Effector memory CD4-positive, alpha-beta T cell (primary cell): ENCODE results near the gene AK5.

ENCODE experiments used
- DNase-seq, 3 donors: peaks; one replicate each; pipeline ENCODE4 v3.0.0-alpha.2; 2020
- H3K27ac ChIP-seq: 2 replicates; pipeline ENCODE4 v1.7.0; 2013; ENCODE audit warnings: mild to moderate bottlenecking, low read length, moderate library complexity; ENCODE audit not compliant: insufficient read depth, poor library complexity, severe bottlenecking
- H3K27me3 ChIP-seq: replicated peaks from 2 replicates; pipeline ENCODE4 v1.7.0; 2013; ENCODE audit warnings: mild to moderate bottlenecking, low read length; ENCODE audit not compliant: insufficient read depth, control insufficient read depth, poor library complexity, severe bottlenecking
- H3K36me3 ChIP-seq: 2 replicates; pipeline ENCODE4 v1.7.0; 2013; ENCODE audit warnings: mild to moderate bottlenecking, low read length, moderate library complexity; ENCODE audit not compliant: control insufficient read depth, insufficient read depth
- H3K4me1 ChIP-seq: 2 replicates; pipeline ENCODE4 v1.7.0; 2013; ENCODE audit warnings: low read length, mild to moderate bottlenecking; ENCODE audit not compliant: control insufficient read depth, insufficient read depth, poor library complexity, severe bottlenecking
- H3K4me3 ChIP-seq: 2 replicates; pipeline ENCODE4 v1.7.0; 2013; ENCODE audit warnings: low read length, low read depth, mild to moderate bottlenecking; ENCODE audit not compliant: insufficient read depth, poor library complexity, severe bottlenecking
- H3K9me3 ChIP-seq: 2 replicates; pipeline ENCODE4 v1.7.0; 2013; ENCODE audit warnings: mild to moderate bottlenecking, low read length, moderate library complexity; ENCODE audit not compliant: control insufficient read depth

Gene AK5

DNA sequence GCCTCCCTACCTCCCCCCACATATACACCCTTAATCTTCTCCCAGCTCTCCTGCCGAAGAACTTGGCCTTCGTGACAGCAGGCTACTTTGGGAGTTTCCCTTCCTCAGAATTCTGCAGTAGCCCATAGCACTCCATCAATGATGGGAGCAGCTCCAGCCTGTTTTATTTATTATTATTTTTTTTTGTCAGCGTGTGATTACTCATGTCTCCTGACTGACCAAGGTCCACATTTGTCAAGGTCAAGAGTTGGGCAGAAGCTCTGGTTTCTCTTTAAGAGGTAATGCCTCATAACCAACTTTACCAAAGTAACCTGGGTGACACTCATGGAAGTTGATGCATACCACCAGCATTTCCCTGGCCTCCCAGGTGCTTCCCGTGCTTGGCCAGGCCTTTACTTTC lies 275.2 kb downstream of the AK5 start:
- Histone ChIP-seq H3K27me3 (no peaks in the 10 kb centered on the region), H3K27ac (no peak overlapping the region), H3K4me3 (no peak overlapping the region), H3K9me3 (no peaks in the 10 kb centered on the region), H3K4me1 (no peaks in the 10 kb centered on the region), H3K36me3 (no peaks in the 10 kb centered on the region)
- no peak for DNase-seq

DNA sequence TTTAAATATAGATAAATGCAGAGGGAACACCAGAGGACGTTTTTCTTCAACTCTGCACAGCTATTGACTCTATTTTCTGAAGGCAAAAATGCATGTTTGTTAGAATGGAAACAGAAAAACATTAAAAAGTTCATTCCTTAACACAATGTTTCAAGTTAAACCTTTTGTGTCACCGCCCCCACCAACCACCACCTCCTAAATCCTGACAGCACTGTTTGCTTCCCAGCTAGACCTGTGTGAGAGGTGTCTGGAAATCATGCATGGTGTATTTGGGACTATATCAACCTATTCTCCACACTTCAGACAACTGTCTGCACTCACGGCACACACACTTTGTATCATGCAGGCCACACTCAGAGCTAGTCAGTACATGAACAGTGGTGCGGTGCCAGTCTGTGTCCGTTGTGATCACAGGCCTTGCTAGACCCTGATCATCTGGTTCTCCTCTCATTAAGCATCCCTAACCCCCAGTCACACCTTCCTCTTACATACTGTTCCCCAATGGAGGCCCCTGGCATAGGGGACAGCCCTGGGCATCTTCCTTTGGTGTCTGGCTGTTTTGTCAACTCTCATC lies 276.9 kb downstream of the AK5 start:
- H3K4me1 ChIP-seq: no peaks in the 10 kb centered on the region
- H3K9me3 ChIP-seq: no peaks in the 10 kb centered on the region
- no peaks in the 10 kb centered on the region for H3K27me3 ChIP-seq
- DNase-seq: no peak
- H3K4me3 ChIP-seq: no peak overlapping the region
- H3K36me3 ChIP-seq: peaks cover 8% of the 10 kb centered on the region
- no peak overlapping the region for H3K27ac ChIP-seq

DNA sequence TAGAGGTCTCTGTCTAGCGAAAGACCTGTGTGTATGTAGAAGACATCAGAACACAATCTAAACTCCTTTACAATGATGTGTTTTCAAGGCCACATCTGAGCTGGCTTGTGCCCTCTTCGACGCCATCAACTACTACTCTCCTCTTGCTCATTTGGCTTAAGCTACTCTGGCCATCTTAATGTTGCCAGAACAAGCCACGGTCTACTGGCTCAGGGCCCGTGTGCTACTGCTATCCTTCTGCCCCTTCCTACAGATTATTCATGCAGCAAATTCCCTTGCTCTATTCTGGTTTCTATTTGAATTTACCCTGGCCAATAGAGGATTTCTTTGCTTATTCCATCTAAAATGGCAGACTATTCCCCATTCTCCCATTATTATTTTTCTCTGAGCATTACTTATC lies 278.9 kb downstream of the AK5 start:
- Histone ChIP-seq H3K4me1 (no peaks in the 10 kb centered on the region), H3K4me3 (no peak overlapping the region), H3K9me3 (no peaks in the 10 kb centered on the region), H3K27me3 (no peaks in the 10 kb centered on the region), H3K27ac (no peak overlapping the region), H3K36me3 (peaks cover 18% of the 10 kb centered on the region)
- no peak for DNase-seq

DNA sequence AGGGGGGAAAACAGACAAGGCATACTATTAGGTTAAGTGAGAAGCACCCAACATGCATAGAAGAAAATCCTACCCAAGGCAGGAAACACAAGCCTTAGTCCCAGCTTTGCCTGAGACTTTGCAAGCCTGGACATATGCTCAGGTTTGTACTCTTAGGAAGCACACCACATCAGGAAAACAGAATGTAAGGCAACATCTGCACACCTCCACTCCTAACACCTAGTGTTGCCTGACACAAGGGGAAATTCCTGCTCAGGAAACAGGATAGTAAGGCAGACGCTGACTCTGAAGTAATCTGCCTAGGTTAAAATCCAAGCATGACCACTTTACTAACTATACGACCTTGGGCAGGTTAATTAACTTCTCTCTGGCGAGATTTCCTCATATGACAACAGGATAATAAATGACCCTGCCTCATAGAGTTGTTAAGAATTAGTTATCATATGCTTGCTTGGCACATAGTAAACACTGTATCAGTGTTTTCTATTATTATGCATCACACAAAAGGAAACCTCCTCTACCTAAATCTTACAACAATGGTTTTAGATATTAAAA lies 280.9 kb downstream of the AK5 start:
- Histone ChIP-seq H3K36me3 (peaks cover 31% of the 10 kb centered on the region), H3K27ac (no peak overlapping the region), H3K9me3 (no peaks in the 10 kb centered on the region), H3K27me3 (no peaks in the 10 kb centered on the region), H3K4me1 (no peaks in the 10 kb centered on the region), H3K4me3 (no peak overlapping the region)
- no peak for DNase-seq

DNA sequence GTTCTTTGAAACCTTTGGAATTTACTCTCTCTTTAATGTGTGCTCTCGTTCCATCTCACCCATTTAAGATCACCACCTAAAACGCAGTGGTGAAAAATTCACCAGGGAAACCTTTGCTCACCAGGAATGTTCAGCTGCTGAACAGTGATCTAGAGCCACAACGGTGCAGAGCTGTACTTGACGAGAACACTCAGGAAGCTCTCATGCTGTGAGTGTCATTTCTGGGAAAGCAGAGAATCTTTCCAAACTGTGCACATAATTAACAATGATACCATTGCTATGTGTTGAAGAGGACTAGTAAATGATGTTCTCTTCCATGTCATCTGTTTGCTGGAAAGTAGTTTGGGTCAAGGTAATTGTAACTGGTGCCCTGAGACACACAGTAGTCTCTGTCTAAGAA lies 283.5 kb downstream of the AK5 start:
- no peaks in the 10 kb centered on the region for H3K27me3 ChIP-seq

DNA sequence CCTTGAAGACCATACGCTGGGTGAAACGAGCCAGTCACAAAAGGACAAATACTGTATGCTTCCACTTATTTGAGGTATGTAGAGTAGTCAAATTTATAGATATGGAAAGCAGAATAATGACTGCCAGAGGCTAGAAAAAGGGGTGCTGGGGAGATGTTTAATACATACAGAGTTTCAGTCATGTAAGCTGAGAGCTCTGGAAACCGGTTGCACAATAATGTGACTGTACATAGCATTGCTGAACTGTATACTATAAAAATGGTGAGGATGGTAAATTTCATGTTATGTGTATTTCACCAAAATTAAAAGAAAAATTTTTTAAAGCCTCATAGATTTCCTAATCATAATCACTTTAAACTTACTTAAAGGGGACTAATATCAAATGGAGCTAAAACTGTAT lies 289.8 kb downstream of the AK5 start:
- Histone ChIP-seq H3K4me1 (no peaks in the 10 kb centered on the region), H3K27me3 (no peaks in the 10 kb centered on the region), H3K9me3 (no peaks in the 10 kb centered on the region), H3K4me3 (no peak overlapping the region), H3K36me3 (peaks cover 43% of the 10 kb centered on the region), H3K27ac (no peak overlapping the region)
- DNase-seq: no peak

More for the DNA sequence above, 283.5 kb downstream of the AK5 start:
- H3K9me3 ChIP-seq: no peaks in the 10 kb centered on the region
- no peaks in the 10 kb centered on the region for H3K4me1 ChIP-seq
- peaks cover 31% of the 10 kb centered on the region for H3K36me3 ChIP-seq
- H3K27ac ChIP-seq: no peak overlapping the region
- no peak for DNase-seq
- H3K4me3 ChIP-seq: no peak overlapping the region

DNA sequence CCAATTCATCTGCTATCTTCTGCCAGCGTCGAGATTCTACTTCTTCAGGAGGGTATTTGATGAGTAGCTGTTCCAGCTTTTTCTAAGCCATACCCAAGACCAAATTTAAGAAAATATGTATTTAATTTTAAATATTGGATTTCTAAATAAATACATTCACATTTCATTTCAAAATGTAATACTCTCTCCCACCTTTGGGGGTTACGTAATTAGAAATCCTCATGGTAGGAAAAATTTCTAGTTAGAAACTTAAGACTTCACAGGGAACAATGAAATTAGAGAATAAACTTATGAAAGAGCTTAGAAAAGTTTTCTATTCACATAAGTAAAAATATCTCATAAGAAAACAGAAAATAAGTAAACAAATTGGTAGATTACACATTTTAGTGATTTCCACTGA lies 297.7 kb downstream of the AK5 start:
- H3K27me3 ChIP-seq: no peaks in the 10 kb centered on the region
- no peak overlapping the region for H3K4me3 ChIP-seq
- H3K36me3 ChIP-seq: peaks cover 61% of the 10 kb centered on the region
- no peaks in the 10 kb centered on the region for H3K9me3 ChIP-seq
- DNase-seq: no peak
- H3K27ac ChIP-seq: no peak overlapping the region
- no peaks in the 10 kb centered on the region for H3K4me1 ChIP-seq

DNA sequence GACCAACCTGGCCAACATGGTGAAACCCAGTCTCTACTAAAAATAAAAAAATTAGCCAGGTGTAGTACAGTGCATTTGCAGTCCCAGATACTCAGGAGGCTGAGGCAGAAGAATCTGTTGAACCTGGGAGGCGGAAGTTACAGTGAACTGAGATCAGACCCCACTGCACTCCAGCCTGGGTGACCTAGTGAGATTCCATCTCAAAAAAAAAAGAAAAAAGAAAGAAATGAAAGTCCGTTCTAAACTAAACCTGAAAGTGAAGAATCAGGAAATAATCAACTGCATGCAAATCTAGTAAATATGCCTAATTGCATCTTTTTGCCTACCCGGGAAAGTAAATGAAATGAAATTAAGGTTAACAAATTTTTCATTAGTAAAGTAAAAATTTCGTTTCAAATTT lies 301.1 kb downstream of the AK5 start:
- Histone ChIP-seq H3K36me3 (peaks cover 48% of the 10 kb centered on the region), H3K4me3 (no peak overlapping the region), H3K4me1 (no peaks in the 10 kb centered on the region), H3K27me3 (no peaks in the 10 kb centered on the region), H3K9me3 (no peaks in the 10 kb centered on the region), H3K27ac (no peak overlapping the region)
- DNase-seq: no peak

DNA sequence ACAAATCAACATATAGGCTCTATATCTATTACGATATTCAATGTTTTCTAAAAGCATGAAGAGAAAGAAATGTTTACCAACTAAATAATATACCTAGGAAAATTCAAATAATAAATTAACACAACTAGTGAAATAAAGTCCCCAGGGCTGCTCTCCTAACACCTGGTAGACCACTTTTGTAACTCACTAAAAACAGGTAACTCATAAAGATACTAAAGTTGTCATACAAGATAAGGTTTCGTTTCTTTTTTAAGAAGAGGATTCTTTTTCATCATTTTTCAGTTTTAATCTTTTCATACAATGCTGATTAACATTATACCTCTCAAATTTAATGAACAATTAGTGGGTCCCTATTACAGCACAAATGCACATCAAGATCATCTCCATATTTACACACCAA lies 301.7 kb downstream of the AK5 start:
- H3K27me3 ChIP-seq: no peaks in the 10 kb centered on the region
- H3K9me3 ChIP-seq: no peaks in the 10 kb centered on the region
- H3K27ac ChIP-seq: no peak overlapping the region
- H3K4me1 ChIP-seq: no peaks in the 10 kb centered on the region
- no peak for DNase-seq
- no peak overlapping the region for H3K4me3 ChIP-seq
- H3K36me3 ChIP-seq: peaks cover 47% of the 10 kb centered on the region

DNA sequence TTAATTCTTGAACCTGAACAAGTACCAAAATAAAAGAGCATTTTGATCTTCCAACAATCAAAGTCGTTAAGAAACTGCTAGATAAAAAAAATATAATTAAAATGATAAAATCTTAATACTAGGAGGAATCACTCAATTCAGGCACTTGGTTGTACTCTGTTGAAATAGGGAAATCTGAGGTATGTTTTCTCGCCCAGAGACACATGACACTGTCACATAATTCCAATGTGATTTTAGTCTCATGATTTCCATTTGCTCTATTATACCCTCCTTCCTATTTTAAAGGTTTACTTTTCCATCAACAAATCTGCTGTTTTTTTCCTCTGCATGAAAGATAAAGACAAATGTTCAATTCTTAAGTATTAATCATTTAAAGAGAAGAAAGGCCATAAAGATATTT lies 303.1 kb downstream of the AK5 start:
- Histone ChIP-seq H3K27me3 (no peaks in the 10 kb centered on the region), H3K27ac (no peak overlapping the region), H3K4me3 (no peak overlapping the region), H3K4me1 (no peaks in the 10 kb centered on the region), H3K9me3 (no peaks in the 10 kb centered on the region), H3K36me3 (peaks cover 37% of the 10 kb centered on the region)
- DNase-seq: no peak
